Loucy (cell line): ENCODE measurements around the gene ADAM23.

ENCODE experiments used
- EZH2phosphoT487 ChIP-seq: fragments of 200-600 bp; IDR thresholded peaks from 2 replicates; pipeline ENCODE4 v1.6.1; 2018; ENCODE audit warnings: antibody characterized with exemption, mild to moderate bottlenecking, moderate library complexity, borderline replicate concordance
- TF ChIP-seq, protein P1 (sequence below): fragments of 200-600 bp; sonication (generic); conservative IDR thresholded peaks from 2 replicates; pipeline ENCODE4 v1.5.1; 2014; ENCODE audit warnings: mild to moderate bottlenecking, antibody characterized with exemption, low read length

DNA sequence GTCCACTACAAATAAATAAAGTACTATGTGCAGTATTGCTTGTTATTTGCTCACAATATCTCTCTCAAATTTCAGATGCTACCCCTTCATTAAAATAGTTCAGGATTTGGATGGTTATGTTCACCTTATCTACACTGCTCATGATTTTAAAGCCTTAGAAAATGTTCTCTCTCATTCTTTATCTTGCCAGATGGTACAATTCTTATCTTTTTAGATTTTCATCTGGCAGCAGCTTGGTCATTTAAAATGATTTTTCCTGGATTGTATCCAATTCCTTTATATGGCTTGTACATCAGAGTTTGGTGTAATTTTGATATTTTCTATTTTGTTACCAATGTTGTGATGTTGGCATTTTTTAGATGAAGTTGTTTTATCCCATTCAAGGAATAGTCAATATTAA, 10.1 kb upstream of the ADAM23 start:
- TF ChIP-seq, protein P1, sequence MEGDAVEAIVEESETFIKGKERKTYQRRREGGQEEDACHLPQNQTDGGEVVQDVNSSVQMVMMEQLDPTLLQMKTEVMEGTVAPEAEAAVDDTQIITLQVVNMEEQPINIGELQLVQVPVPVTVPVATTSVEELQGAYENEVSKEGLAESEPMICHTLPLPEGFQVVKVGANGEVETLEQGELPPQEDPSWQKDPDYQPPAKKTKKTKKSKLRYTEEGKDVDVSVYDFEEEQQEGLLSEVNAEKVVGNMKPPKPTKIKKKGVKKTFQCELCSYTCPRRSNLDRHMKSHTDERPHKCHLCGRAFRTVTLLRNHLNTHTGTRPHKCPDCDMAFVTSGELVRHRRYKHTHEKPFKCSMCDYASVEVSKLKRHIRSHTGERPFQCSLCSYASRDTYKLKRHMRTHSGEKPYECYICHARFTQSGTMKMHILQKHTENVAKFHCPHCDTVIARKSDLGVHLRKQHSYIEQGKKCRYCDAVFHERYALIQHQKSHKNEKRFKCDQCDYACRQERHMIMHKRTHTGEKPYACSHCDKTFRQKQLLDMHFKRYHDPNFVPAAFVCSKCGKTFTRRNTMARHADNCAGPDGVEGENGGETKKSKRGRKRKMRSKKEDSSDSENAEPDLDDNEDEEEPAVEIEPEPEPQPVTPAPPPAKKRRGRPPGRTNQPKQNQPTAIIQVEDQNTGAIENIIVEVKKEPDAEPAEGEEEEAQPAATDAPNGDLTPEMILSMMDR = no peak
- TF ChIP-seq EZH2phosphoT487 = no peak
